GM18951 (cell line): ENCODE results near the gene IGF2R.

Experiments
- POLR2A ChIP-seq: IDR thresholded peaks from 4 replicates; pipeline ENCODE4 v1.6.1; 2011; ENCODE audit warnings: mild to moderate bottlenecking; ENCODE audit not compliant: insufficient read length, insufficient read depth; ENCODE audit errors: extremely low read depth
- in situ Hi-C: fragments of 300-500 bp; cut with MboI; formaldehyde crosslinking; loops from one replicate; pipeline ENCODE4 v1.12.0; 2022; ENCODE audit warnings: low sequenced_read_pairs, mixed read lengths, inconsistent platforms; ENCODE audit not compliant: unreplicated experiment

The IGF2R gene

GRCh38 chr6:159941286-159942113 lies 27.4 kb upstream of the IGF2R start:
- TF ChIP-seq POLR2A, result no peak
- in situ Hi-C loops, result loop anchor here (25.0 kb wide), 1 partner anchor 229 kb away; no protein-coding TSS in a partner anchor

- no peak for TF ChIP-seq POLR2A
- in situ Hi-C loops, result loop anchor here (25.0 kb wide), 1 partner anchor 231 kb away; no protein-coding TSS in a partner anchor
Observed at GRCh38 chr6:159943101-159943632, 25.7 kb upstream of the IGF2R start.

DNA sequence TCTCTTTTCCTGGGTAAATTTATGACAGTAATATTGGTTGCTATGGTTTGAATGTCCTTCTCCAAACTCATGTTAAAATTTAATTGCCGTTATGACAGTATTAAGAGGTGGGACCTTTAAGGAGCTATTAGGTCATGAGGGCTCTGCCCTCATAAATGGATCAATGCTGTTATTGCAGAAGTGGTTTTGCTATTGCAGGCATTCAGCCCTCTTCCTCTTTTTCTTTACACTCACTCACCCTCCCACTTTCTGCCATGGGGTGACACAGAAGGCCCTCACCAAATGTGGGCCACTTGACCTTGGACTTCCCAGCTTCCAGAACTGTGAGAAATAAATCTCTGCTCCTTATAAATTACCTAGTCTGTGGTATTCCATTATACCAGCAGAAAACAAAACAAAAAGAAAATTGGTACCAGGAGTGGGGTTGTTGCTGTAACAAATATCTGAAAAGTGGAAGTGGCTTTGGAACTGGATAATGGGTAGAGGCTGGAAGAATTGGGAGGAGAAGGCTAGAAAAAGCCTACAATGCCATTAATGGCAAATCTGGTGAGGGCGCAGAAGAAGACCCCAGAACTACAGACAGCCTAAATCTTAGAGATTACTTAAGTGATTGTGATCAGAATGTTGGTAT lies 24.8 kb upstream of the IGF2R start:
- TF ChIP-seq POLR2A, result no peak
- in situ Hi-C loops, result loop anchor here (25.0 kb wide), 1 partner anchor 232 kb away; no protein-coding TSS in a partner anchor

DNA sequence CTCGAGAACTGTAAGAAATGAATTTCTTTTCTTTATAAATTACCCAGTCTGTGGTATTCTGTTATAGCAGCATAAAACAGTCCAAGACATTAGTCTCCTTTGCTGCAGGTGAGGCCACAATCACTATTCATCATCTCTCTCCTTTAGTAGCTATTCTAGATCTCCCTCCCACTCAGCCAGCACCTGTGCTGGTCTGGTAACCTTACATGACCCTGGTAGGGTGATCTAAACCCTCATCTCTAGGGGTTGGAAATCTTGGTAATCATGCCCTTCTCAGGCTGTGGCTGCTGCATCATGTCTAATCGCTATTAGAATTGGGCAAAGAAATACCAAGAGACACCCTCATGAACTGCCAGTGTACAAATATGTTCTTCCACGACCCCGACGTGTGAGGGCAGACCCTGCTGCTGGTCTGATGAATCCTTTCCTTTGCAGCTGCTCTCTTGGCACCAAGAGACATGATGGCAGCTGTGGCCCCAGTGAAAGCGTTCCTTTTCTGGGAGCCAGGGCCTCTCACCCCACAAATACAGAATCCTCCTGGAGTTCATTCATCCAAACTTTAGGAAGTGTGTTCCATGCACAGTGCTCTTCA lies 23.0 kb upstream of the IGF2R start:
- in situ Hi-C loops, result loop anchor here (25.0 kb wide), 1 partner anchor 234 kb away; no protein-coding TSS in a partner anchor
- TF ChIP-seq POLR2A, result no peak

DNA sequence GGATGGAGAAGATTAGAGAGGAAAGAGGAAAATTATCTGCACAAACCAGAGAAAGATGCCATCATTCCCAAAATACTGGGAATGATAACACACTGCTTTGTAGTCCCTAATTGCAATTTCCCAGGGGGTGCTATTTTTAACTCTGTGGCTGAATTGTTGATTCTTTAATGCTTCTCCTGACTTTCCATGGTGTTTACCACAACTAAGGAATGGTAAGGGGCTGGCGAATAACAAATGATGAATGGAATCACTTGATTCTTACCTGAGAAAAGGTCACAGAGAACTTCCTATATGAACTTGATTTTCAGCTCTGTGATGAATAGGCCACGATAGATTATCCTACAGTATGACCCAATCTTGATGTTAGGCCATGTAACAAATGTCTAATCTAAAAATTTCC lies 22.0 kb upstream of the IGF2R start:
- TF ChIP-seq POLR2A, result no peak
- in situ Hi-C loops, result loop anchor here (25.0 kb wide), 1 partner anchor 235 kb away; no protein-coding TSS in a partner anchor

DNA sequence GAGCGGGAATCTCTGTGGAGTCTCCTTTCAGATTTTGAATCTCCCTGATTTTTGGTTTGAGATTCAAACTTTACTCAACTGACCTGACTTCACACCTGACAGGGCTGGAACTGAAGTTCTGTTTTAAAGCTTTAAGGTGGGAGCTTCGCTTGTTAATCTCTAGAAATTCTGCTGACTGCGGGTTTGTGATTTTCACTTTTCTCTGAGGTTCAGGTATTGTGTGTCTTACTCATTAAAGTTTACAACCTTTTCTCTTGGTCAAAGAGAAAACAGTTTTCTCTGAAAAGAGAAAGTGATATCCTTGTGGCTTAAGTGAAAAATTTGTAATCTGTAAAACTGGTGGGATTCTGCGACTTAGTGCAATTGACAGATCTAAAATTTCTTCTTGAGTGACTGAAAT lies 20.7 kb upstream of the IGF2R start:
- no peak for TF ChIP-seq POLR2A
- in situ Hi-C loops, result loop anchor here (25.0 kb wide), 1 partner anchor 236 kb away; no protein-coding TSS in a partner anchor

GRCh38 chr6:159951772-159952171 lies 17.1 kb upstream of the IGF2R start:
- TF ChIP-seq POLR2A, result no peak
- in situ Hi-C loops, result no loop called here

GRCh38 chr6:159952289-159953005 lies 16.4 kb upstream of the IGF2R start:
- in situ Hi-C loops, result no loop called here
- TF ChIP-seq POLR2A, result no peak

GRCh38 chr6:159953091-159953601 lies 15.7 kb upstream of the IGF2R start:
- in situ Hi-C loops, result no loop called here
- no peak for TF ChIP-seq POLR2A

DNA sequence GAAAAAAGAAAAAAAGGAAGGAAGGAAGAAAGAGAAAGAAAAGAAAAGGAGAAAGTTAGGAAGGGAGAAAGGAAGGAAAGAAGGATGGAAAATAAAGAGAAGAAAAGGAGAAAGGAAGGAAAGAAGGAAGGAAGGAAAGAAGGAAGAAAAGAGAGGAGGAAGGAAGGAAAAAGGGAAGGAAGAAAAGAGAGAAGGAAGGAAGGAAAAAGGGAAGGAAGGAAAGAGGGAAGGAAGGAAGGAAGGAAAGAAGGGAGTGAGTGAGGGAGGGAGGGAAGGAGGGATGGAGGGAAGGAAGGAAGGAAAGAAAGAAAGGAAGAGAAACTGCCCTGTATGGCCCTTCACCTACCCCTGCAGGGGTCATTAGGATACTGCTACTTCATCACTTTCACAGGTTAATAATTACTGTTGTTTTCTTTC lies 12.9 kb upstream of the IGF2R start:
- no peak for TF ChIP-seq POLR2A
- in situ Hi-C loops, result no loop called here

DNA sequence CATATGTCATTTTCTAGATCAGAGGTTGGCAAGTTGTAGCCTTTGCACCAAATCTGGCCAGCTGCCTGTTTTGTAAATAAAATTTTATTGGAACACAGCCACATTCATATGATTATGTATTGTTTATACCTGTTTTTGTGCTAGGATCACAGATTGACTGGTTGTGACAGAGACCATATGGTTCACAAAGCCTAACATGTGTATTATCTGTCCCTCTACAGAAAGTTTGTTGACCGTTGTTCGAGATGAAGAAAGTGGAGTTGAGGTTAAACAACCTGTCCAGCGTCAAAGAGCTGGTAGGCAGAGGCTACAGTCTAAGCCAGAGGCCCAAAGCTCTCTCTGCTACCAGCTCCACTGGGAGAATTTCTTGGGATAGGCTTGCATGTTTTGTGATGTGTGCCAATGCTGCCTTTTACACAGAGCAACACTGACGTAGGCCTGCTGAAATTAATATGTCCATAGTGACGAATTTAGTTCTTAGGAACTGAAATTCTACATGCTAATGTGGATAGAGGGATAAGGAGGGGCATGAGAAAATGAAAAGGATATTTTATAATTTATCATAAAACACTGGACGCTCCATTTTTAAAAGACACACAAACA lies 11.7 kb upstream of the IGF2R start:
- in situ Hi-C loops, result no loop called here
- TF ChIP-seq POLR2A, result no peak
